C4-2B (cell line): ENCODE data around the gene SOX9.

ENCODE experiments used
- CTCF ChIP-seq: fragments of 450-650 bp; conservative IDR thresholded peaks from 2 replicates; pipeline ENCODE4 v1.5.1; 2017; ENCODE audit warnings: mild to moderate bottlenecking
- ZFX ChIP-seq: fragments of 450-650 bp; IDR thresholded peaks from 2 replicates; pipeline ENCODE4 v1.6.1; 2017

- TF ChIP-seq CTCF = no peak
- TF ChIP-seq ZFX = no peak
These were observed 42.7 kb downstream of the SOX9 start for GRCh38 chr17:72163474-72163873.
